SH-SY5Y (cell line): ENCODE data around the gene CD46.

Experiments
- GATA2 ChIP-seq: IDR thresholded peaks from 2 replicates; pipeline ENCODE4 v1.6.1; 2011; ENCODE audit warnings: mild to moderate bottlenecking, low read depth, low read length
- GATA3 ChIP-seq: IDR thresholded peaks from 2 replicates; pipeline ENCODE4 v1.6.1; 2011; ENCODE audit warnings: low read depth, mild to moderate bottlenecking, low read length, moderate library complexity

DNA sequence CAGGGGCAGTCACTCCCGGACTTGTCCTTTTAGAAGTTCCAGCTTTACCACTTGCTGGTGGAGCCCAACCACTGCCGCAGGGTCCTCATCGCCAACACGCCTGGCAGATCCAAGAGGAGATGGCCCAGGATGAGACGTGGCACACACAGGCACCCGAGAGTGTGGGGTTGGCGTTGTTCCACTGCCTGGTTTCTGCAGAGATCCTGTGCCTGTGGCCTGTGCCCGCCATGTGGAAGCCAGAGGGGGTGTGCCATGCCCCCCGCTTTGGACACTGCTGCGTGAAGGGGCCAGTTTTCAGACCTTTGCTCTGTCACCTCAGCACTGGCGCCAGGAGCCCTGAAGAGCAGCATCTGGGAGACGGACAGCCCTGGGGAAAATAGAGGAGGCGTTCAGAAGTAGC is 10.8 kb downstream of the CD46 start:
- TF ChIP-seq GATA2 (no peak), GATA3 (no peak)
